Measurements from ENCODE around the gene EGFL8.
A peak's percentile ranks its signal among the peaks of the same experiment; 100 is the strongest.

The EGFL8 gene

DNA sequence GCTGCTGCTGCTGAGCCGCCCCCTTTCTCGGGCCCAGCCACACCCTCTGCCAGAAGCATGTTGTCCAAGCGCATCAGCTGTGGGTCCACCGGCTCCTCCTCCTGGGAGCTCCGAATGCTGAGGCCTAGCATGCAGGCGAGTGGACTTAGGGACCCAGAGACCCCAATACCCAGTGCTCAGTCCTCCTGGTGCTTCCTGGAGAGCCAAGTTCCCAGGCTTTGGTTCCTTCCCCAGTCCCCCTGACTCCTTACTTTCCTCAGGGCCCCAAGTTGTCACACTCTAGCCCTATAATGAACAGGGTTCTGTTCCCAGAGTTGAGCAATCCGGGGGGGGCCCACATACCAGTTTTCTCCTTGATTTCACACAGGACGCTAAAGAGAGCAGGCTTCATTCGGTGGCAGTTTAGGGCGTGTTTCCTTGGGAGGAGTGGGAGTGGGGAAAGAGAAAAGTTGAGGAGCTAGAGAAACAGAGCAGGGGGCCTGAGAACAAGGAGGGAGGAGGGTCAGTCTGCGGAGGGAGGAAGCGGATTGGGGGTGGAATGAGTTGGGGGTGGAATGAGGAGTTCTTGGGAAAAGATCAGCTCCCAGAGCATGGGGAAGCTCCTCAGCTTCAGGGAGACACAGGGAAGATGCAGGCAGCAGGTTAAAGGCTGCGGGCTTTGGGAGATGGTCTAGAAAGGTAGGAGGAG is 24.1 kb downstream of the EGFL8 start:
- Histone ChIP-seq H3K9me3 (ENCODE audit: severe bottlenecking) (no peaks in the 10 kb centered on the region), H3K4me3 (ENCODE audit: severe bottlenecking) (peak overlapping the region; percentile 70), H3K36me3 (ENCODE audit: low read depth) (peaks cover 28% of the 10 kb centered on the region), H3K4me1 (ENCODE audit: insufficient read depth, poor library complexity, severe bottlenecking) (peaks cover 9% of the 10 kb centered on the region), H3K27me3 (ENCODE audit: insufficient read depth, poor library complexity, severe bottlenecking) (no peaks in the 10 kb centered on the region), H3K27ac (ENCODE audit: poor library complexity, severe bottlenecking) (peak overlapping the region; percentile 81)
- TF ChIP-seq, protein P1, sequence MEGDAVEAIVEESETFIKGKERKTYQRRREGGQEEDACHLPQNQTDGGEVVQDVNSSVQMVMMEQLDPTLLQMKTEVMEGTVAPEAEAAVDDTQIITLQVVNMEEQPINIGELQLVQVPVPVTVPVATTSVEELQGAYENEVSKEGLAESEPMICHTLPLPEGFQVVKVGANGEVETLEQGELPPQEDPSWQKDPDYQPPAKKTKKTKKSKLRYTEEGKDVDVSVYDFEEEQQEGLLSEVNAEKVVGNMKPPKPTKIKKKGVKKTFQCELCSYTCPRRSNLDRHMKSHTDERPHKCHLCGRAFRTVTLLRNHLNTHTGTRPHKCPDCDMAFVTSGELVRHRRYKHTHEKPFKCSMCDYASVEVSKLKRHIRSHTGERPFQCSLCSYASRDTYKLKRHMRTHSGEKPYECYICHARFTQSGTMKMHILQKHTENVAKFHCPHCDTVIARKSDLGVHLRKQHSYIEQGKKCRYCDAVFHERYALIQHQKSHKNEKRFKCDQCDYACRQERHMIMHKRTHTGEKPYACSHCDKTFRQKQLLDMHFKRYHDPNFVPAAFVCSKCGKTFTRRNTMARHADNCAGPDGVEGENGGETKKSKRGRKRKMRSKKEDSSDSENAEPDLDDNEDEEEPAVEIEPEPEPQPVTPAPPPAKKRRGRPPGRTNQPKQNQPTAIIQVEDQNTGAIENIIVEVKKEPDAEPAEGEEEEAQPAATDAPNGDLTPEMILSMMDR (IDR thresholded peaks at IDR 0.05; ENCODE audit: poor library complexity, severe bottlenecking) = no peak
- no peak for DNase-seq (ENCODE audit: low spot score)
- ATAC-seq (ENCODE audit: low read depth) = no peak

DNA sequence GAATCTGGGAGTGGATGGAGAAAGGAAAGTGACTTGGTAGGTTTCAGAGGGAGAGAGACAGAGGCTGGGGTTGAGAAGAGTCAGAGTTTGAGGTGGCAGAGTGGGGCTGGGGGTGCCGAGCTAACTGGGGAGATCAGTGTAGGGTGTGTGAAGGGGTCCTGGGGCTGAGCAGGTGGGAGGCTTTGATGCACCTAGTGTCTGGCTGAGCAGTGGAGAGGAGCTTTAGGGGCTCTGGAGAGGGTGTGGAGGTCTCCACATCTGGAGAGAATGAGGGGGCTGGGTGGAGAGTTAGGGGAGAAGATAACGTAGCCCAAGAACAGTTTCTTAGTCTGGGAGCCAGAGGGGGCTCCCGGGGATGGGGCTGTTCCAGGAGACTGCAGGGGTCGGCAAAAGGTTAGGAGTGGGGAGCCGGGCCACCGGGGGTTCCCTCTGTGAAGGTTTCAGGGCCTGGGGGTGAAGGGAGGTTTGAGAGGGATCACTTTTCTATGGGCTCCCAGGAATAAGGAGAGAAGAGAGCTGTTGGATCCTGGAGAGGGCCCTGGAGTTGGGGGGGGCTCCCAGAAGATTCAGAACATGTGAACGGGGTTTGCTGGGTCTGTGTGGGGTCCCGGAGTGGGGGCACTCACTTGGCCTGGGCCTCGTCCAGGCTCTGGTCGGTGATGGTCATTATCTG is 24.8 kb downstream of the EGFL8 start:
- no peaks in the 10 kb centered on the region for H3K9me3 ChIP-seq (ENCODE audit: severe bottlenecking)
- H3K27me3 ChIP-seq (ENCODE audit: insufficient read depth, poor library complexity, severe bottlenecking) = no peaks in the 10 kb centered on the region
- H3K27ac ChIP-seq (ENCODE audit: poor library complexity, severe bottlenecking) = peak overlapping the region; percentile 81
- peaks cover 9% of the 10 kb centered on the region for H3K4me1 ChIP-seq (ENCODE audit: insufficient read depth, poor library complexity, severe bottlenecking)
- TF ChIP-seq, protein P1 (IDR thresholded peaks at IDR 0.05; ENCODE audit: poor library complexity, severe bottlenecking) = no peak
- peak overlapping the region; percentile 70 for H3K4me3 ChIP-seq (ENCODE audit: severe bottlenecking)
- ATAC-seq (ENCODE audit: low read depth) = no peak
- peaks cover 21% of the 10 kb centered on the region for H3K36me3 ChIP-seq (ENCODE audit: low read depth)
- no peak for DNase-seq (ENCODE audit: low spot score)

DNA sequence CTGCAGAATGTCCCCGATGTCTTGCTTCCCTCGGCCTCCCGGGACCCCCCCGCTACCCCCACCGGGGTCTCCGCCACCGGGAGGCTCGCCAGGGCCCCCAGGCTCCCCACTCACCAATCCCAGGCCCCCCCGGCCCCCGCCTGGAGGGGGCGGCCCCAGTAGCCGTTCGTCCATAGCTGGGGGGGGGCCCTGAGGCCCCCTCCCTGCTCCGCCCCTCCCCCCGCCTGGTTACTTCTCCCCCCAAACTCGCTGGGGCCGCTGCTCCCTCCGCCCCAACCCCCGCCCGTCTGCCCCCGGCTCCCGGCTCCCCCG is 25.3 kb downstream of the EGFL8 start:
- H3K9me3 ChIP-seq (ENCODE audit: severe bottlenecking) = no peaks in the 10 kb centered on the region
- peaks cover 10% of the 10 kb centered on the region for H3K4me1 ChIP-seq (ENCODE audit: insufficient read depth, poor library complexity, severe bottlenecking)
- no peaks in the 10 kb centered on the region for H3K27me3 ChIP-seq (ENCODE audit: insufficient read depth, poor library complexity, severe bottlenecking)
- H3K36me3 ChIP-seq (ENCODE audit: low read depth) = peaks cover 18% of the 10 kb centered on the region
- ATAC-seq (ENCODE audit: low read depth) (no peak), DNase-seq (ENCODE audit: low spot score) (no peak)
- H3K27ac ChIP-seq (ENCODE audit: poor library complexity, severe bottlenecking) = peak overlapping the region; percentile 81
- H3K4me3 ChIP-seq (ENCODE audit: severe bottlenecking) = peak overlapping the region; percentile 70
- TF ChIP-seq, protein P1 (IDR thresholded peaks at IDR 0.05; ENCODE audit: poor library complexity, severe bottlenecking) = no peak

DNA sequence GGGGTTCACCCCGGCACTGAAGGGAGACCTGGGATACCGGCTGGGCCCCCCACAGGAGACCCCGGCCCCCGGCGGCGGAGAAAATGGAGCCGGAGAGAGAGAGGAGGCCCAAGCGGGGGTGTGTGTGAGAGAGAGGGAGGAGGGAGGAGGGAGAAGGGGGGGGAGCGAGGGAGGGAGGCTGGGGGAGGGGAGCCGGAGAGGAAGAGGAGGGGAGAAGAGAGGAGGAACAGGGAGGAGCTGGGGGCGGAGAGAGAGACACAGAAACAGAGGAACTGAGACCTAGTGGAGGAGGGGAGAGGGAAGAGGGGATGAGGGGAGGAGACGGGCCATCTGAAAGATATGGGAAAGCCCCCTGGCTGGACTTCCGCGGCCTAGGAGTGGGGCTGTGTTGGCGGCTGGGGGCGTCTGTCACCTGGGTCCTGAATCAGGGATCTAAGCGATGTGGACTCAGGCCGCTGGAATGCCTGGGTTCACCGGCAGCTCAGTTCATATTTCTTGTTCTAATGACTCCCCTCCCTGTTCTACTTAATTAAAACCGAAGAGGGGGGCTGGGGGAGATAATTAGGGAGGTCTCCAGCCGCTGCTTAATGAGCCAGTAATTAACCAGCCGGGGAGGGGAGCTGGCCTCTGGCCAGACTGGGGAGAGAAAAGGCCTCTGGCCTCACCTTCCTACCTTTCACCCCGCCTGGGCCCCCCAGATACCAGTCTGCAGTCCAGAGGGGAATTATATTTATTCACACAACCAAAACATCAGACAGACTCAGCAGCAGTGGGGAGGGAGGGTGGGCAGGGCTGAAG is 25.9 kb downstream of the EGFL8 start, which contains the start of gene PBX2:
Gene PBX2, minus strand, starts transcription at position 149 of the 798 bp plus-strand sequence. CDS start 287 bp downstream, outside the sequence.
- ATAC-seq (ENCODE audit: low read depth) = peak; percentile 56
- peak within 1 kb of the TSS; percentile 70 for H3K4me3 ChIP-seq (ENCODE audit: severe bottlenecking)
- H3K27me3 ChIP-seq (ENCODE audit: insufficient read depth, poor library complexity, severe bottlenecking) = no peaks in the 10 kb centered on the region
- TF ChIP-seq, protein P1 (IDR thresholded peaks at IDR 0.05; ENCODE audit: poor library complexity, severe bottlenecking) = no peak
- H3K36me3 ChIP-seq (ENCODE audit: low read depth) = peaks cover 18% of the 10 kb centered on the region
- H3K9me3 ChIP-seq (ENCODE audit: severe bottlenecking) = no peaks in the 10 kb centered on the region
- peaks cover 11% of the 10 kb centered on the region for H3K4me1 ChIP-seq (ENCODE audit: insufficient read depth, poor library complexity, severe bottlenecking)
- peak within 1 kb of the TSS; percentile 81 for H3K27ac ChIP-seq (ENCODE audit: poor library complexity, severe bottlenecking)
- no peak for DNase-seq (ENCODE audit: low spot score)

All from RWPE2 (cell line).